Activated naive CD8-positive, alpha-beta T cell treated with anti-CD3 and anti-CD28 coated beads, Interleukin-2, amount 10 ng/mL, durations not matched to agents 7 days and 5 days (primary cell): ENCODE data around the gene ITGA4. TPM values are rescaled to one million over a fixed set of nuclear protein-coding genes. Genes with fewer than 3 reads are reported as not detected.

Source experiments
- ATAC-seq: fragments of 150-1000 bp; cut with Tn5 transposase; one replicate; pipeline ENCODE4 v1.10.0; 2021; ENCODE audit warnings: low read depth, moderate library complexity
- POLR2A ChIA-PET: fragments of 350-600 bp; sonication (Branson Sonifier 250); formaldehyde crosslinking; loops from one replicate; lab custom pipeline; 2021; ENCODE audit warnings: antibody characterized with exemption; lab: Charles Lee
- DNase-seq: peaks from one replicate; pipeline ENCODE4 v3.0.0; 2021
- H3K27ac Mint-ChIP-seq: one replicate; pipeline ENCODE4 v1.8.0; 2022; ENCODE audit warnings: mild to moderate bottlenecking, mixed read lengths
- H3K27me3 Mint-ChIP-seq: one replicate; pipeline ENCODE4 v1.8.0; 2022; ENCODE audit warnings: mild to moderate bottlenecking, moderate library complexity, mixed read lengths
- H3K36me3 Mint-ChIP-seq: one replicate; pipeline ENCODE4 v1.8.0; 2021; ENCODE audit warnings: mild to moderate bottlenecking, mixed read lengths
- H3K4me1 Mint-ChIP-seq: one replicate; pipeline ENCODE4 v1.8.0; 2021; ENCODE audit warnings: mixed read lengths
- H3K4me3 Mint-ChIP-seq: one replicate; pipeline ENCODE4 v1.8.0; 2022; ENCODE audit warnings: mild to moderate bottlenecking, moderate library complexity, mixed read lengths
- H3K9me3 Mint-ChIP-seq: one replicate; pipeline ENCODE4 v1.8.0; 2021; ENCODE audit warnings: mixed read lengths
- total RNA-seq, 2 experiments: library from RNA; stranded (reverse); gene quantifications; one replicate each; pipeline ENCODE4 v1.2.3, GENCODE V29; 2021

ITGA4 gene
- total RNA-seq, 2 experiments from 2014 or later: 216 to 227 TPM

DNA sequence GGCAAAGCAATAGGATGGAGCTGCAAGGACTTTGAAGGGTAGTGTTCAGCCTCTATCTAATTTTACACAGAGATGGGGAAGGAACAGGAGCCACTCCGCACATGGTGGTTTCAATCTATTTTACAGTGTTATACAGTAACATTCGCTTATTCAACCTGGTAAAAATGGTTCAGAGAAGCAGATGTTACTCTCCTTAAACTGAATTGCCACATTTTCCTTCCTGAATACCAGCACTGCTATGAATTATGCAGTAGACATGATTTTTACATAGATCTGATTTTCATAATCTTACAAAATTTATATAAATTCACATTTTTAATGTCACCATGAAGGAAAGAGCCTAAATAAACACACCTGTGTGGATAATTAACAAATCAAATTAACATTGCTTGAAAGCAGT is 85.0 kb downstream of the ITGA4 start:
- ATAC-seq (no peak), DNase-seq (no peak)
- Mint-ChIP-seq H3K4me1 (no peaks in the 10 kb centered on the region), H3K36me3 (peaks cover 41% of the 10 kb centered on the region), H3K27ac (no peak overlapping the region), H3K4me3 (no peak overlapping the region), H3K27me3 (no peaks in the 10 kb centered on the region), H3K9me3 (no peaks in the 10 kb centered on the region)
- POLR2A ChIA-PET: no interaction called here

DNA sequence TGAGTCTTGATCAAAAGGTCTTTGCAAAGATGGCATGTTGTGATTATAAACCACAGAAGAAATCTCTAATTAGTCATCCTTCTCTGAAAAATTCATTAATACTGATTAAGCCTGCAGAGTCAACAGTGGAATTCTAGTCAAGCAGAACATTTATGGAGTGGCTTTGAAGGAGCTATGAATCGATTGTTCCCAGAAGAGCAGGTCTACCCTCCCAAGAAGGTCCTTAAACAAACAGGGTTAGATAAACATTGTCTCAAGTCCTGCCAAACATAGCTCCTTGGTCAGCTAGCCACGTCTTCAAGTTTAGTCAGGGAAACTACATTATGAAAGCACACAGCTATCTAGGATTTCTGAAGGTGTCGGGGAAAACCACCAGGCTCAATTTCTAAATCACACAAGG is 88.9 kb downstream of the ITGA4 start:
- Mint-ChIP-seq H3K4me3 (no peak overlapping the region), H3K36me3 (peaks cover 19% of the 10 kb centered on the region), H3K9me3 (no peaks in the 10 kb centered on the region), H3K4me1 (no peaks in the 10 kb centered on the region), H3K27me3 (no peaks in the 10 kb centered on the region), H3K27ac (no peak overlapping the region)
- POLR2A ChIA-PET: no interaction called here
- no peak for DNase-seq
- no peak for ATAC-seq

DNA sequence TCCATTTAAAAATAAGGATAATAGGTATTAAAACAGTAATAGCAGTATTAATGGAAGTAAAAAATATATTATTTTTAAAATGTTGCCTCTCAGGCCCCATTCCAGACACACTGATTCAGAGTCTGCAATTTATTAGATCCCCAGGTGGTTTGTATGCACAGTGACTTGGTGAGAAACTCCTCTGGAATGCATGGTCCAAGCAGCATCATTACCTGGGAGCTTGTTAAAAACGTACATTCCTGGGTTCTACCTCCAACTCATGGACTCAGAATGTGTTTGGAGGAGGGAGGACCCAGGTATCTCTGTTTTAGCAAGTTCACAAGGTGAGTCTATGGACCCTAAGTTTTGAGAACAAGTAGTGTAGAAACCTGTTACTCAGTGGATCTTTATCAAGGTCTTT is 95.6 kb downstream of the ITGA4 start:
- no peak for DNase-seq
- Mint-ChIP-seq H3K27me3 (no peaks in the 10 kb centered on the region), H3K27ac (no peak overlapping the region)

DNA sequence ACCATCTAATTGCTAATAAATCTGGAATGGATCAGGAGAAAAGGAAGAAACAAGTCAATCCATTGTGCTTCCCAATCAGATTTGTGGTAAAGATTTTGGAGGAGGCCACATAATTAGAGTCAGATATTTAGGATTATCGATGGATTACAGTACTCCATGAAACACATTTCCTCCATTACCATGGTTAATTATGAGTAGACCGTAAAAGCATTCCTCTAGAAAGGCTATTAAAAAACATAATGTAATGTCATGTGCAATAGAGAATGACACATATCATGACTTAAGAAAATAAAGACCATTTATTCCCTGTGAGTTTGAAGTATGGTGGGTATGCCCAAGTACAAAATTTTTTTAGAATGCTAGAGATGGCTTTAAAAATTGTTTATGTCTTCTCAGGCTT is 96.1 kb downstream of the ITGA4 start:
- DNase-seq (no peak), ATAC-seq (no peak)
- no peak overlapping the region for H3K4me3 Mint-ChIP-seq
- no peaks in the 10 kb centered on the region for H3K4me1 Mint-ChIP-seq
- H3K27me3 Mint-ChIP-seq: no peaks in the 10 kb centered on the region
- POLR2A ChIA-PET: no interaction called here
- peaks cover 5% of the 10 kb centered on the region for H3K9me3 Mint-ChIP-seq
- H3K36me3 Mint-ChIP-seq: peaks cover 17% of the 10 kb centered on the region
- H3K27ac Mint-ChIP-seq: no peak overlapping the region

More for the DNA sequence above, 95.6 kb downstream of the ITGA4 start:
- POLR2A ChIA-PET: no interaction called here
- Mint-ChIP-seq H3K4me3 (no peak overlapping the region), H3K9me3 (peaks cover 5% of the 10 kb centered on the region), H3K4me1 (no peaks in the 10 kb centered on the region), H3K36me3 (peaks cover 20% of the 10 kb centered on the region)
- no peak for ATAC-seq

DNA sequence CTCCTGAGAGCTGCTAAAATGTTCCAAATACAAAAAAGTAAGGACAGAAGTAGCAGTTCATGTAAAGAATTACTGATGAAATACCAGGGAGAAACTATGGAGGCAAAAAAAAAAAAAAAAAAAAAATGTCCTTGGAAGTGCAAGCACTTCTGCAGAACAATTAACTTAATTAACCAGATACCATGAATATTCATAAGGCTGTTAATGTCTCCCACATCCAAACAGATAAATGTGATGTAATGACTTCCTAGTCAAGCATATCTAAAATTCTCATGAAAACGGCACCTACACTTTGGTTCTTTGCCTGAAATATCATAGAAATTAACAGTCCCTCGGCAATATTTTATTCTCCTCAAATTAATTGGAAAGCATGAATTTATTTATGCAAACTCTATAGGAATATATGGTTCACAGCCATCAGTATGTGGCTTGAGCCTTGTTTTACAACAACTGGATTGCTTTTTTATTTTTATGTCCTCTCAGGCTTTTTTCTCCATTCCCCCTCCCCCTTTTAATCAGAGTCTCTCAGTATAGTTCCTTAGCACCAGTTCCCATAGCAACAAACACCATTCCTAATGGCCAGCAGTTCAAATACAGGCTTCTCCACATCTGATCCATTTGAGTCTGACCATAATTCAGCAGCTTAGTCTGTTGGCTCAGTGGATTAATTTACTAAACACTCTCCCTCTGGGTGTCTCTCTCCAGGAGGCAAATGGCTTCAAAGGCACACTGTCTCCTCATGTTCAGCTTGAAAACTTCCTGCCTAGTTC is 97.1 kb downstream of the ITGA4 start:
- H3K27ac Mint-ChIP-seq: no peak overlapping the region
- POLR2A ChIA-PET: no interaction called here
- H3K9me3 Mint-ChIP-seq: peaks cover 5% of the 10 kb centered on the region
- no peak overlapping the region for H3K4me3 Mint-ChIP-seq
- no peak for DNase-seq
- no peak for ATAC-seq
- H3K27me3 Mint-ChIP-seq: no peaks in the 10 kb centered on the region
- no peaks in the 10 kb centered on the region for H3K4me1 Mint-ChIP-seq
- peaks cover 20% of the 10 kb centered on the region for H3K36me3 Mint-ChIP-seq

GRCh38 chr2:181558371-181558770 is 101.2 kb downstream of the ITGA4 start:
- ATAC-seq (no peak), DNase-seq (no peak)
- H3K27me3 Mint-ChIP-seq: no peaks in the 10 kb centered on the region
- no peak overlapping the region for H3K4me3 Mint-ChIP-seq
- POLR2A ChIA-PET: no interaction called here
- no peaks in the 10 kb centered on the region for H3K4me1 Mint-ChIP-seq
- peaks cover 8% of the 10 kb centered on the region for H3K36me3 Mint-ChIP-seq
- H3K9me3 Mint-ChIP-seq: peaks cover 5% of the 10 kb centered on the region
- H3K27ac Mint-ChIP-seq: no peak overlapping the region

GRCh38 chr2:181563101-181563692 is 106.0 kb downstream of the ITGA4 start:
- Mint-ChIP-seq H3K9me3 (no peaks in the 10 kb centered on the region), H3K27ac (no peak overlapping the region), H3K4me3 (no peak overlapping the region), H3K27me3 (no peaks in the 10 kb centered on the region), H3K4me1 (peaks cover 6% of the 10 kb centered on the region), H3K36me3 (peaks cover 5% of the 10 kb centered on the region)
- DNase-seq (no peak), ATAC-seq (no peak)
- POLR2A ChIA-PET: no interaction called here

- POLR2A ChIA-PET: no interaction called here
- Mint-ChIP-seq H3K4me1 (peaks cover 8% of the 10 kb centered on the region), H3K36me3 (no peaks in the 10 kb centered on the region), H3K27ac (no peak overlapping the region), H3K9me3 (no peaks in the 10 kb centered on the region), H3K4me3 (no peak overlapping the region), H3K27me3 (peaks cover 2% of the 10 kb centered on the region)
- no peak for DNase-seq
- no peak for ATAC-seq
These were observed 109.3 kb downstream of the ITGA4 start for GRCh38 chr2:181566334-181567032.

DNA sequence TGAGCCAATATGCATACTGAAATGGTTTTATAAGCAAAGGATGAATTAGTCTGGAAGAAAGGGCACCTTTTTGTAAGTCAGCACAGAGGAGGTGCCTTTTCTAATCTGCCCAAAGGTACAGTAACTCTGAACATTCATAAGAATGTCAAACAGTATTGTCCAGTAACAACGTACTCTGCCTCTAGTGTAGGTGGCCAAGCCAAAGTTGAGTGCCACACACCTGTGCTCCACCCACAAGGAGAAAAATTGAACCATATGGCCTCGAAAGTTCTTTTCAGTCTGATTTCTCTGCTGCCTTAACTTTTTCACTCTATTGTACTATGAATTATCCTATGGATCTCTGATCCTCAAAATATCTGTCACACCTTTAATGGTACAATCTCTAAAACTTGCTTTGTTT is 112.9 kb downstream of the ITGA4 start:
- no peak for ATAC-seq
- POLR2A ChIA-PET: no interaction called here
- Mint-ChIP-seq H3K27me3 (peaks cover 2% of the 10 kb centered on the region), H3K27ac (no peak overlapping the region), H3K4me3 (no peak overlapping the region), H3K36me3 (no peaks in the 10 kb centered on the region), H3K9me3 (no peaks in the 10 kb centered on the region), H3K4me1 (peaks cover 7% of the 10 kb centered on the region)
- DNase-seq: no peak

GRCh38 chr2:181570833-181571661 is 113.9 kb downstream of the ITGA4 start:
- Mint-ChIP-seq H3K27ac (no peak overlapping the region), H3K27me3 (peaks cover 2% of the 10 kb centered on the region), H3K36me3 (no peaks in the 10 kb centered on the region), H3K9me3 (no peaks in the 10 kb centered on the region), H3K4me1 (peaks cover 6% of the 10 kb centered on the region), H3K4me3 (peak overlapping the region; percentile 2)
- no peak for DNase-seq
- POLR2A ChIA-PET: no interaction called here
- no peak for ATAC-seq

DNA sequence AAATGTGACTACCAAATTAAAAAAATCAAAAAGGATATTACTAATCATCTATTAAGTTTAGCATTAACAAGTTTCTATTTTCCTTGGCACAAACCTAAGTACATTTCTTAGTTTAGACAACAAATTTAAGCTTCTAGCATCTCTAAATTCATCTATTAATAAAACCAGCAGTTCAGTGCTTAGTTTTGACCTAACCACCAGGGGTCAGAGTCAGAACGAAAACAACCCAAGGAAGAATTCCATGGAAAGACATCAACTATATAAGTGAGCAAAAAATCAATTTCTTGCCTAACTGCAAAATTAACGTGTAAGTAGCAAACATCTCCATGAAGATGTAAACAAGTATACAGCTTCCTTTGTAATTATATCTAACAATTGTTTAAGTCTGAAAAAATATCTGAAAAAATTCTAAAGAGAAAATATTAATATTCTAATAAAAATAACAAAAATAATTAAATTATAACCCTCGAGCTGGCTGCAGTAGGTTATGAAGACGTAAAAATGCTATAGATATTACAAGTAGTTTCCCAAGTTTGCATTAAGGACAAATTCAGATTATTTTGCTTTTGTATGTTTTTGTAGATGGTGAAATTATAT is 116.1 kb downstream of the ITGA4 start:
- POLR2A ChIA-PET: no interaction called here
- no peak for DNase-seq
- Mint-ChIP-seq H3K9me3 (no peaks in the 10 kb centered on the region), H3K27ac (no peak overlapping the region), H3K4me3 (no peak overlapping the region), H3K4me1 (peaks cover 2% of the 10 kb centered on the region), H3K27me3 (peaks cover 2% of the 10 kb centered on the region), H3K36me3 (no peaks in the 10 kb centered on the region)
- no peak for ATAC-seq

- ATAC-seq (no peak), DNase-seq (no peak)
- Mint-ChIP-seq H3K9me3 (no peaks in the 10 kb centered on the region), H3K27ac (no peak overlapping the region), H3K4me3 (no peak overlapping the region), H3K27me3 (peaks cover 2% of the 10 kb centered on the region), H3K4me1 (peaks cover 2% of the 10 kb centered on the region), H3K36me3 (no peaks in the 10 kb centered on the region)
- POLR2A ChIA-PET: no interaction called here
These were observed 117.1 kb downstream of the ITGA4 start for GRCh38 chr2:181574321-181574720.
